Transverse colon (tissue), 4 donors: ENCODE data around the gene TCP11. TPM values are rescaled to one million over a fixed set of nuclear protein-coding genes. Genes with fewer than 3 reads are reported as not detected.

Source experiments
- DNase-seq: peaks from one replicate; pipeline ENCODE4 v3.0.0-alpha.2; 2019
- H3K27ac ChIP-seq, 4 donors: fragments of 200-600 bp; sonication (generic); 2 replicates each; pipeline ENCODE4 v1.5.1; 2016 to 2018; ENCODE audit warnings: inconsistent platforms in 4 of 4
- H3K27me3 ChIP-seq: fragments of 200-600 bp; sonication (generic); 2 replicates; pipeline ENCODE4 v1.5.1; 2017; ENCODE audit warnings: inconsistent platforms
- H3K36me3 ChIP-seq, 4 donors: fragments of 200-600 bp; sonication (generic); 2 replicates each; pipeline ENCODE4 v1.5.1; 2017 to 2019; ENCODE audit warnings: inconsistent platforms in 4 of 4
- H3K4me1 ChIP-seq, 4 donors: fragments of 200-600 bp; sonication (generic); 2 replicates each; pipeline ENCODE4 v1.5.1; 2017 to 2020; ENCODE audit warnings: inconsistent platforms in 4 of 4
- H3K4me3 ChIP-seq, 4 donors: fragments of 200-600 bp; sonication (generic); 1 replicate in 1 of 4; 2 replicates in 3 of 4; pipeline versions ENCODE4 v1.5.1 to v1.6.1; 2017 to 2019; ENCODE audit warnings: inconsistent platforms in 4 of 4
- H3K9me3 ChIP-seq, 2 donors: fragments of 200-600 bp; sonication (generic); 2 replicates each; pipeline ENCODE4 v1.5.1; 2017 to 2019; ENCODE audit warnings: inconsistent platforms in 2 of 2
- CTCF ChIP-seq, 5 experiments: fragments of 200-600 bp in 3 of 5; fragments of 450-650 bp in 2 of 5; sonication (generic) in 3 of 5; IDR thresholded peaks; 1 replicate in 2 of 5; 2 replicates in 3 of 5; pipeline ENCODE4 v1.5.1; 2016 to 2017; ENCODE audit warnings: antibody characterized with exemption in 5 of 5, inconsistent platforms in 3 of 5, mild to moderate bottlenecking in 2 of 5, moderate library complexity in 1 of 5
- EP300 ChIP-seq: sonication (generic); formaldehyde crosslinking; IDR thresholded peaks from one replicate; pipeline ENCODE4 v1.6.1; 2017; ENCODE audit warnings: antibody characterized with exemption, low read depth
- POLR2A ChIP-seq: fragments of 450-650 bp; IDR thresholded peaks from one replicate; pipeline ENCODE4 v1.6.1; 2016; ENCODE audit warnings: antibody characterized with exemption, mild to moderate bottlenecking, moderate library complexity
- POLR2AphosphoS5 ChIP-seq, 3 donors: sonication (generic); formaldehyde crosslinking; IDR thresholded peaks; one replicate each; pipeline ENCODE4 v1.6.1; 2016; ENCODE audit warnings: antibody characterized with exemption in 3 of 3
- WGBS, 2 donors: methylation state at CpG; one replicate each; pipeline ENCODE4 v1.1.5; 2018; ENCODE audit warnings: low coverage in 1 of 2; 5-methylcytosine and 5-hydroxymethylcytosine counted together
- in situ Hi-C, 4 donors: fragments of 200-750 bp; cut with MboI; loops; one replicate each; pipeline versions ENCODE4 v1.15.0 to v1.15.1; 2017; ENCODE audit warnings: low sequenced_read_pairs in 3 of 4, low pct_ligation_motif_present in 1 of 4, low pct_unique_long_range_greater_than_20kb in 1 of 4
- intact Hi-C: fragments of 100-400 bp; cut with DNase I; formaldehyde crosslinking; loops from one replicate; pipeline ENCODE4 v1.15.1; 2023; ENCODE audit warnings: low total_unique reads
- total RNA-seq, 4 donors: library from RNA; depleted of rRNA; stranded (reverse); fragments of >200 nt; gene quantifications; one replicate each; pipeline ENCODE4 v1.1.0, GENCODE V29; 2016

TCP11 gene
- total RNA-seq, 4 donors from 2014 or later = 0.96 TPM; not detected in 3

- WGBS, 2 donors = 93% methylated on average over 21 of the region's 21 CpGs; no CpG with 5 or more reads in 1 of the 2 donors
- in situ Hi-C loops = no loop called here
- intact Hi-C loops = loop anchor here (10.0 kb wide), 1 partner anchor 66 kb away; no protein-coding TSS in a partner anchor
- Histone ChIP-seq H3K9me3 (no peaks in the 10 kb centered on the region), H3K27me3 (no peaks in the 10 kb centered on the region), H3K4me3 (no peak overlapping the region), H3K27ac (peak overlapping the region in 1 of 4 donors; percentile 0), H3K36me3 (peaks cover 0 to 50% (median 16%) of the 10 kb centered on the region in 4 donors), H3K4me1 (peaks cover 0 to 3% (median 0%) of the 10 kb centered on the region in 4 donors)
- DNase-seq = peak; percentile 7
- TF ChIP-seq CTCF (IDR thresholded peaks at IDR 0.05) (no peak), POLR2AphosphoS5 (IDR thresholded peaks at IDR 0.05) (no peak), EP300 (no peak), POLR2A (no peak)
Measured at GRCh38 chr6:35080821-35081425, 60.2 kb downstream of the TCP11 start.

GRCh38 chr6:35080016-35080680 lies 61.0 kb downstream of the TCP11 start:
- DNase-seq = peak; percentile 3
- no peak overlapping the region for H3K27ac ChIP-seq
- no peak for TF ChIP-seq POLR2AphosphoS5 (IDR thresholded peaks at IDR 0.05)
- no peak for TF ChIP-seq POLR2A
- no peak for TF ChIP-seq EP300
- TF ChIP-seq CTCF (IDR thresholded peaks at IDR 0.05) = no peak
- no peak overlapping the region for H3K4me3 ChIP-seq
- H3K36me3 ChIP-seq = peaks cover 0 to 48% (median 13%) of the 10 kb centered on the region in 4 donors
- intact Hi-C loops = loop anchor here (10.0 kb wide), 1 partner anchor 65 kb away; no protein-coding TSS in a partner anchor
- in situ Hi-C loops = no loop called here
- 93% methylated on average over 13 of the region's 13 CpGs; no CpG with 5 or more reads in 1 of the 2 donors for WGBS, 2 donors
- H3K9me3 ChIP-seq = no peaks in the 10 kb centered on the region
- peaks cover 0 to 3% (median 0%) of the 10 kb centered on the region in 4 donors for H3K4me1 ChIP-seq
- H3K27me3 ChIP-seq = no peaks in the 10 kb centered on the region

GRCh38 chr6:35079311-35080000 lies 61.7 kb downstream of the TCP11 start:
- Histone ChIP-seq H3K4me3 (no peak overlapping the region), H3K36me3 (peaks cover 0 to 44% (median 10%) of the 10 kb centered on the region in 4 donors), H3K9me3 (no peaks in the 10 kb centered on the region), H3K27me3 (no peaks in the 10 kb centered on the region), H3K4me1 (peaks cover 0 to 3% (median 0%) of the 10 kb centered on the region in 4 donors), H3K27ac (no peak overlapping the region)
- intact Hi-C loops = no loop called here
- DNase-seq = no peak
- TF ChIP-seq POLR2AphosphoS5 (IDR thresholded peaks at IDR 0.05) = no peak
- TF ChIP-seq POLR2A = no peak
- TF ChIP-seq EP300 = no peak
- no peak for TF ChIP-seq CTCF (IDR thresholded peaks at IDR 0.05)
- in situ Hi-C loops = no loop called here
- WGBS, 2 donors = 96 to 97% methylated on average over 10 to 14 of the region's 23 CpGs

GRCh38 chr6:35078896-35079295 lies 62.2 kb downstream of the TCP11 start:
- H3K27ac ChIP-seq = no peak overlapping the region
- H3K36me3 ChIP-seq = peaks cover 0 to 46% (median 10%) of the 10 kb centered on the region in 4 donors
- WGBS, 2 donors = 94% methylated on average over 9 of the region's 11 CpGs; no CpG with 5 or more reads in 1 of the 2 donors
- no peaks in the 10 kb centered on the region for H3K9me3 ChIP-seq
- no peak overlapping the region for H3K4me3 ChIP-seq
- no peak for DNase-seq
- intact Hi-C loops (no loop called here), in situ Hi-C loops (no loop called here)
- TF ChIP-seq POLR2AphosphoS5 (IDR thresholded peaks at IDR 0.05) (no peak), POLR2A (no peak), CTCF (IDR thresholded peaks at IDR 0.05) (no peak), EP300 (no peak)
- peaks cover 0 to 3% (median 0%) of the 10 kb centered on the region in 4 donors for H3K4me1 ChIP-seq
- no peaks in the 10 kb centered on the region for H3K27me3 ChIP-seq
